HG03135 (cell line): ENCODE measurements around the gene TTLL11.

Experiments used
- ATAC-seq: cut with Tn5 transposase; IDR thresholded peaks from one replicate; pipeline ENCODE4 v1.9.1; 2021; ENCODE audit warnings: mild to moderate bottlenecking, moderate library complexity; ENCODE audit not compliant: unreplicated experiment

The TTLL11 gene

GRCh38 chr9:121888438-121888775 lies 204.7 kb downstream of the TTLL11 start:
- ATAC-seq = no peak

GRCh38 chr9:121887553-121888437 lies 205.3 kb downstream of the TTLL11 start:
- no peak for ATAC-seq

- no peak for ATAC-seq
Observed at GRCh38 chr9:121886759-121887485, 206.2 kb downstream of the TTLL11 start.

- ATAC-seq = no peak
Observed at GRCh38 chr9:121885345-121885901, 207.7 kb downstream of the TTLL11 start.

GRCh38 chr9:121884057-121884541 lies 209.0 kb downstream of the TTLL11 start:
- no peak for ATAC-seq

- ATAC-seq = no peak
Observed at GRCh38 chr9:121883281-121884056, 209.6 kb downstream of the TTLL11 start.

- ATAC-seq = no peak
Observed at GRCh38 chr9:121881920-121882500, 211.1 kb downstream of the TTLL11 start.

- no peak for ATAC-seq
Observed at GRCh38 chr9:121880343-121880898, 212.7 kb downstream of the TTLL11 start.

- no peak for ATAC-seq
Observed at GRCh38 chr9:121878271-121878822, 214.8 kb downstream of the TTLL11 start.

- no peak for ATAC-seq
Observed at GRCh38 chr9:121876658-121877271, 216.3 kb downstream of the TTLL11 start.

GRCh38 chr9:121876255-121876654 lies 216.9 kb downstream of the TTLL11 start:
- no peak for ATAC-seq

- ATAC-seq = no peak
Observed at GRCh38 chr9:121874524-121874923, 218.6 kb downstream of the TTLL11 start.

GRCh38 chr9:121871431-121872025 lies 221.6 kb downstream of the TTLL11 start:
- no peak for ATAC-seq

GRCh38 chr9:121870271-121870670 lies 222.8 kb downstream of the TTLL11 start:
- no peak for ATAC-seq

- ATAC-seq = no peak
Observed at GRCh38 chr9:121868626-121869025, 224.5 kb downstream of the TTLL11 start.

- ATAC-seq = no peak
Observed at GRCh38 chr9:121866927-121867326, 226.2 kb downstream of the TTLL11 start.

GRCh38 chr9:121865884-121866283 lies 227.2 kb downstream of the TTLL11 start:
- no peak for ATAC-seq

- no peak for ATAC-seq
Observed at GRCh38 chr9:121865060-121865459, 228.0 kb downstream of the TTLL11 start.

GRCh38 chr9:121863955-121864354 lies 229.2 kb downstream of the TTLL11 start:
- no peak for ATAC-seq
